HG02885 (cell line): ENCODE results near the gene VPS13A.
"Not testable (repeated sequence)": the region's sequence is repeated elsewhere in the genome, so short reads cannot be mapped to it uniquely, and the experiment has no call there.

ENCODE experiments used
- ATAC-seq: cut with Tn5 transposase; IDR thresholded peaks from one replicate; pipeline ENCODE4 v1.9.1; 2021; ENCODE audit warnings: mild to moderate bottlenecking; ENCODE audit not compliant: unreplicated experiment, poor library complexity

Gene VPS13A

GRCh38 chr9:77420641-77421040 is 243.3 kb downstream of the VPS13A start:
- no peak for ATAC-seq

DNA sequence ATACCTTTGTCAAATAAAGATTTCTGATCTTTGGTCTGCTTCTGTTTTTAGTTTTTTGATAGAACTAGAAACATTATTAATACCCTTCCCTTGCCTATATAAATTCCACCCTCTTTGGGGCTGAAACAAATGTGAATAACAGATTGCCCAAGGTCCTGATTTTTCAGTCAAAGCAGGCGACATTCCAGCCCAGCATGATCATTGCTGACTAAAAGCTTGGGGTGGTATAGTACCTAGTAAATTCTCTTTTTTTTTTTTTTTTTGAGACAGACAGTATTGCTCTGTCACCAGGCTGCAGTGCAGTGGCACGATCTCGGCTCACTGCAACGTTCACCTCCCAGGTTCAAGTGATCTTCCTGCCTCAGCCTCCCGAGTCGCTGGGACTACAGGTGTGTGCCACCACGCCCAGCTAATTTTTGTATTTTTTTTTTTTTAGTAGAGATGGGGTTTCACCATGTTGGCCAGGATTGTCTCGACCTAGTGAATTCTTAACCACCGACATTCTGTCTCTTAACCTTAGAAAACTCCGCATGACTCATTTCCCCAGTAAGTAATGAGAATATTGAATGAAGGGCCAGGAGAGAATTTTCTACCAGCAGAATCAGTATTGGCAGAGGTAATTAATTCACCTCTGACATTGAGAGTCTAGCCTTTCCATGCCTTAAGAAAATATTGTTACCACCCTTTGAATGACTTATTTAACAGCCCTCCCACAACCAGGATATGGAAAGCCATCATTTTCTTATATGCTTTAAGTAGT is 244.4 kb downstream of the VPS13A start:
- no peak for ATAC-seq

DNA sequence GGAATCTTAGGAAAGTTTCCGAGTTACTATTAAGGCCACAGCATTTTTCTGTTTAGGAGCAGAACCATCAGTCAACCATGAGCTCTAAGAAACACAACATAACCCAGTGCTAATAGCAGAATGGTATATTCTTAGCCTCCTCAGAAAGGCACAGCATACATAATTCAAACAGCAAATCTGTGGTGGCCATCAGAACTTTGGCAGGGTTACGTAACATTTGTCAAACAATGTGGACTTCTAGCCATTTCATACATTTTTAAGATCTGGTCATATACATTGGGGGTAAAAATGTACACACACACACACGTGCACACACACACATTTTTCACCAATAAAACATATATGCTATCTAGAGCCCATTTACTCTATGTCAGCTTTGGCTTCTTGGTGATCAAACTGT is 245.6 kb downstream of the VPS13A start:
- no peak for ATAC-seq

GRCh38 chr9:77423841-77424240 is 246.5 kb downstream of the VPS13A start:
- no peak for ATAC-seq

- ATAC-seq, result no peak
These were observed 247.7 kb downstream of the VPS13A start for GRCh38 chr9:77424993-77425392.

DNA sequence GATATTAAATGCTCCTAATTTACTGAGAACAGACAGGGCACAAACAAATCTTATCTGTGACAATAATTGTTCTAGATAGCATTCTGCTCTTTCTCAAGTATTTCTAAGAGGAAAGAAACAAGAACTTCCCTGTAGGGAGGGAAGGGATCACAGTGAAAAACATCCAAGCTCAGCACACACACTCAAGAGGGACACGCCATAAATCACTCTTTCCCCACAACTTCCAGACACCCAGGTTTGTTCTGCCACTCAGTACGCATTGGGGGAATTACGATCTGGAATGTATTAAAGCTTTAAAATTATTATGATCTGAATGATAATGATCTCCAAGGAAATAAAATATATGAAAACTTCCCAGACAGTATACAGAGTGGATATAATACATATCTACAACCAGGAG is 249.4 kb downstream of the VPS13A start:
- no peak for ATAC-seq

DNA sequence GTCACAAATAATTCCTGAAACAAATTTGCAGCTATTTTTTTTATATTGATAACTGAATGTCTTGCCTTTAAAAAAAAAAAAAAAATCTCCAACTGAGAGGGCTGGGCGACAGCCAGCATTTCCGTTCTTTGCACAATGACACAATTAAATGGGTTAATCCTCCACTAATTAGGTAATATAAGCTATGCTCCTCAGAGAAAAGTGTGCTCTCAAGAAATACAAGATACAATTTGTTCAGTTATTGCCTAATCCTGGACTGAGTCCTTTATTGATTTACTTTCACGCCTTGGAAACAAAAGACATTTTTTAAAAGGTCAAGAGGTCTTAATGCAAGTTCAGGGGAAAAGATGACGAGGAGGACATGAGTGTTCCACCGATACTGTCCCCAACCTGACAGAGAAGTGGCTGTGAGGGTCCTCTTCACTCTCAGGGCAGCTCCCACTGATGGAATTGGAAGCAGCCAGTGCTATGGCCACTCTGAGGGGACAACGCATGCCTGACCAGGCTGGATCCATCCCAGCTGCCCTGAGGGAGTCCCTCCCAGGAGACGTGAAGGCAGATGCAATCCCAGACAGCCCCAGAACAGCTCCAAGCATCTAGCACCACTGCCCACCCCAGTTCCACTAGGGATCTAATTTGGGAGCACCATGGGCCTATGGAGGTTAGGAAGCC is 250.1 kb downstream of the VPS13A start:
- no peak for ATAC-seq

DNA sequence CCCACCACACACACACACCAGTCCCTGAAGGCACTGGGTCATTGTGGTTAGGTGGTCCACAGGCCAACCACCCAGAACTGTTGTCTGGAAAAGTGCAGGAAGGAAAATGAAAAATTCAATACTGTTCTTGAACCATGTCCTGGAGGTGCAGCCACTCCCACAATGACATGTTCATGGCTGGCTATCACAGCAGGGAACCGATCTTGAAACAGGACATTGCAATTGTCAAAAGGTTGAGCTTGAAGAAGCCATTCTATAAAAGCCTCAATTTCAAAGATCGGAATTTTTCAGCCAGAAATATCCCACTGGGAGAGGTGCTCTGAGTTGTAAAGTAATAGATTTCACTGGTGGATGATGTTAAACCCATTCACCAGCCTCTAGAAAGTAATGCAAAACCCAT is 252.6 kb downstream of the VPS13A start:
- no peak for ATAC-seq

- ATAC-seq, result no peak
These were observed 254.7 kb downstream of the VPS13A start for GRCh38 chr9:77432053-77432452.

- peak; percentile 87 for ATAC-seq
These were observed 256.5 kb downstream of the VPS13A start for GRCh38 chr9:77433675-77434445.

- no peak for ATAC-seq
These were observed 257.9 kb downstream of the VPS13A start for GRCh38 chr9:77435277-77435676.

DNA sequence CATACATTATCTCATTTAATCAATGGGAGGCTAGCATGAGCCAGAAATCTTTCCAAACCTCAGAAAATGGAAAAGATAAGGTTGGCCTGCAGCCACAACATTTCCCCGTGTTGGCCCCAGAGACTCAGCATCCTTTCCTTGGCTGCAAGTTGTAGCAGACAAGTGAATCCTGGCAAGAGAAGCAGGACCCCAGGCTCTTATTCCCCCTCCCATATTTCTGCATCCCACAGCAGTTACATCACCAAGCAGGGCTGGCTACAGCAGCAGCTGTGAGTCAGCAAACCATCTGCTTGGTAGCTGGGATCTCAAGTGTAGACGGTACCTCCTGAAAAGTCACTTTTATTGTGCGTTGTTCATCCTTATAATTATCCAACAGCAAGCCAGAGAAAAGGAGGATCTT is 258.4 kb downstream of the VPS13A start:
- ATAC-seq, result no peak

DNA sequence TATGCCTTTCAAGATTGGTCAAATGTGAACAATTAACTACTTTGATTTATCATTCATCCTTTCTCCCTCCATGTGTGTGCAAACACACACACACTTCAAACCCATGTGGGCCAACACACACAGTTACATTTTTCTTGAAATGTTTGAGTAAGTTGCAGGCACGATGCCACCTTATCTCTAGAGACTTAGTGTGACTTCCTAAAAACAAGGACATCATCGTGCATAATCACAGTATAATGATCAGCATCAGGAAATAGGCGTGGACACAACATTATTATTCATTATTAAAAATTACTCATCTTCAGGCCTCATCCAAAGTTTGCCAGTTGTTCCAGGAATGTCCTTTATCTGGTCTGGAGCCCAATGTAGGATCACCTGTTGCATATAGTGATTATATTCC is 261.3 kb downstream of the VPS13A start:
- ATAC-seq, result no peak

DNA sequence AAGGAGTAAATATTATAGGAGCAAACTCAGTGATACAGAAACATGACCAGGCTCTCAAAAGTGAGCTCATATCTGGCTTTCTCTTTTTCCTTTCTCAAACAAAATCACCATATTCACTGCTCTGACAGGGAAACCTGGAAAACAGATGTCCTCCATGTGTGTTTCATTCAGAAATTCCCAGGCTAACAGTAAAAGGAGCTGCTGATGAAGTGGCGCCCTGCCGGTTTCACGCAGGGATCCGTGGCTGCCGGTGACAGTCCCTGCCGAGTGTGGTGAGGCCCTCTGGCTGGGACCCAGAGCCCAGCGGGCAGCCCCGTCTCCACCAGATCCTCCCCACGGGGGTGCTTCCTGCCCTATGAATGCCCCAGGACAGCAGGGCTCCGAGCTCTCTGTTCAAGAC is 262.7 kb downstream of the VPS13A start:
- no peak for ATAC-seq

DNA sequence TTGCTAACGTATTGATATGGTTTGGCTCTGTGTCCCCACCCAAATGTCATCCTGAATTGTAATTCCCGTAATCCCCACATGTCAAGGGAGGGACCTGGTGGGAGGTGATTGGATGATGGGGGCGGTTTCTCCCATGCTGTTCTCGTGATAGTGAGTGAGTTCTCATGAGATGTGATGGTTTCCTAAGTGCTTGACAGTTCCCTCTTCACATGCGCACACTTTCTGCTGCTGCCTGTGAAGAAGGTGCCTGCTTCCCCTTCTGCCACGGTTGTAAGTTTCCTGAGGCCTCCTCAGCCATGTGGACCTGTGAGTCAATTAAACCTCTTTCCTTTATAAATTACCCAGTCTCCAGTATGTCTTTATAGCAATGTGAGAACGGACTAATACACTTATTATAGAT is 263.8 kb downstream of the VPS13A start:
- ATAC-seq, result not testable (repeated sequence)

DNA sequence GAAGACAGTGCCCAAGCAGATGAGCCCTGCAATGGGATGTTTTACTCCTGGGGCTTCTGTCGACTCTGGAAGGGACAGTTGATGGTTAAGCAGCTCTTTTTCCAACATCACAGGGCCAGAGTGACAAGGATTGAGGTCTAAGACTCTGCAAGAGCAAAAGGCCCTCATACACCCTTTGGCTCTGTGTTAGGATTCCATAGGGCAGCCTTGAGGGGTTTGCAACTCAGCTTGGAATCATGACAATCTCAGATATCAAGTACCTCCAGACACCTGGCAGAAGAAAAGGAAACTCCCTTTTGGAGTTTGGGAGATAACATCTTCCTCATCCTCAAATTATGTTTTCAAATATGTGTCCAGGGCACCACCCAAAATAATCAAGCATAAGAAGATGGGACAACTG is 265.1 kb downstream of the VPS13A start:
- no peak for ATAC-seq

DNA sequence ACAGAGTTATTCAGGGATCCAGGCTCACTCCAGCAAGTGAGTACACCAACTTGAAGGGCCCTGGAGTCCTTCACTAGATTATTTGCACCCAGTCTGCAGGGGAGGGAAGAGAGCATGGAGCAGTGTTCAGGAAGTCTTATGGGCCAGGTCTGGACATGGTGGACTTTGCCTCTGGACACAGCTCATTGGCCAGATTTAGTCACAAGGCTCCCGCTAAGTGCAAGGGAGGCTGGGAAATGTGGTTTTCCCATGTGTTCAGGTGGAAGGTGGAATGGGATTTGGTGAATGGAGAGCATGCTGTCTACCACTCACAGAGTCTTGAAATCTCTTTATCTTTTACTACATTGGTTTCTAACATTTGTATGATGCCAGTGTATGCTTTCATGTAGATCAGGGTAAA is 270.3 kb downstream of the VPS13A start:
- ATAC-seq, result no peak

GRCh38 chr9:77449240-77450084 is 272.1 kb downstream of the VPS13A start:
- ATAC-seq, result no peak

- ATAC-seq, result no peak
These were observed 272.7 kb downstream of the VPS13A start for GRCh38 chr9:77450085-77450475.

GRCh38 chr9:77451507-77451906 is 274.2 kb downstream of the VPS13A start:
- ATAC-seq, result no peak
